GM13976 (cell line): ENCODE measurements around the gene C17orf100.

Source experiments
- DNase-seq: peaks from one replicate; pipeline ENCODE4 v3.0.0; 2012; ENCODE audit warnings: low spot score
- in situ Hi-C: fragments of 300-500 bp; cut with MboI; formaldehyde crosslinking; loops from one replicate; pipeline ENCODE4 v1.12.0; 2022; ENCODE audit warnings: low sequenced_read_pairs, mixed read lengths, inconsistent platforms; ENCODE audit not compliant: unreplicated experiment
- TF ChIP-seq, protein P1 (sequence below): IDR thresholded peaks from 2 replicates; pipeline ENCODE4 v1.5.1; 2012; ENCODE audit warnings: borderline replicate concordance, mild to moderate bottlenecking; ENCODE audit not compliant: insufficient read depth; ENCODE audit errors: extremely low read depth, missing control alignments, control extremely low read depth

Gene C17orf100

DNA sequence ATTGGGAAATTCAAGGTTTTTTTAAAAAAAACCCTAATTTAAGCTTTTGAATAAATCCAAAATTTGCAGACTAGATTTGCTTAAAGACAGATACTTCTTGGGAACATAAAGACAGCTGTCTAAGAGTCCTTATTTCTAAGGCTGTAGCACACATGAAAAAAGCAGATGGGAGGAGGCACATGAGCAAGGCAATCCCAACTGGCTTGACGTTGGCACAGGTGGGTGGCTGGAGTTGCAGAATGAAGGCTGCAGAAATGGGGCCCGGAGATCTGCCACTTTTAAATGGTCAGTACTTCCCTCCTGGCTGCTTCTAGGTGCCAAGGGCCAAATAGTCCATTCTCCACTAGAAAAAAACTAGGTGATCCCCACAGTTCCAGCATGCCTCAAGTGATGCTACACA is 15.5 kb upstream of the C17orf100 start:
- in situ Hi-C loops = no loop called here
- TF ChIP-seq, protein P1, sequence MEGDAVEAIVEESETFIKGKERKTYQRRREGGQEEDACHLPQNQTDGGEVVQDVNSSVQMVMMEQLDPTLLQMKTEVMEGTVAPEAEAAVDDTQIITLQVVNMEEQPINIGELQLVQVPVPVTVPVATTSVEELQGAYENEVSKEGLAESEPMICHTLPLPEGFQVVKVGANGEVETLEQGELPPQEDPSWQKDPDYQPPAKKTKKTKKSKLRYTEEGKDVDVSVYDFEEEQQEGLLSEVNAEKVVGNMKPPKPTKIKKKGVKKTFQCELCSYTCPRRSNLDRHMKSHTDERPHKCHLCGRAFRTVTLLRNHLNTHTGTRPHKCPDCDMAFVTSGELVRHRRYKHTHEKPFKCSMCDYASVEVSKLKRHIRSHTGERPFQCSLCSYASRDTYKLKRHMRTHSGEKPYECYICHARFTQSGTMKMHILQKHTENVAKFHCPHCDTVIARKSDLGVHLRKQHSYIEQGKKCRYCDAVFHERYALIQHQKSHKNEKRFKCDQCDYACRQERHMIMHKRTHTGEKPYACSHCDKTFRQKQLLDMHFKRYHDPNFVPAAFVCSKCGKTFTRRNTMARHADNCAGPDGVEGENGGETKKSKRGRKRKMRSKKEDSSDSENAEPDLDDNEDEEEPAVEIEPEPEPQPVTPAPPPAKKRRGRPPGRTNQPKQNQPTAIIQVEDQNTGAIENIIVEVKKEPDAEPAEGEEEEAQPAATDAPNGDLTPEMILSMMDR = no peak
- DNase-seq = no peak

DNA sequence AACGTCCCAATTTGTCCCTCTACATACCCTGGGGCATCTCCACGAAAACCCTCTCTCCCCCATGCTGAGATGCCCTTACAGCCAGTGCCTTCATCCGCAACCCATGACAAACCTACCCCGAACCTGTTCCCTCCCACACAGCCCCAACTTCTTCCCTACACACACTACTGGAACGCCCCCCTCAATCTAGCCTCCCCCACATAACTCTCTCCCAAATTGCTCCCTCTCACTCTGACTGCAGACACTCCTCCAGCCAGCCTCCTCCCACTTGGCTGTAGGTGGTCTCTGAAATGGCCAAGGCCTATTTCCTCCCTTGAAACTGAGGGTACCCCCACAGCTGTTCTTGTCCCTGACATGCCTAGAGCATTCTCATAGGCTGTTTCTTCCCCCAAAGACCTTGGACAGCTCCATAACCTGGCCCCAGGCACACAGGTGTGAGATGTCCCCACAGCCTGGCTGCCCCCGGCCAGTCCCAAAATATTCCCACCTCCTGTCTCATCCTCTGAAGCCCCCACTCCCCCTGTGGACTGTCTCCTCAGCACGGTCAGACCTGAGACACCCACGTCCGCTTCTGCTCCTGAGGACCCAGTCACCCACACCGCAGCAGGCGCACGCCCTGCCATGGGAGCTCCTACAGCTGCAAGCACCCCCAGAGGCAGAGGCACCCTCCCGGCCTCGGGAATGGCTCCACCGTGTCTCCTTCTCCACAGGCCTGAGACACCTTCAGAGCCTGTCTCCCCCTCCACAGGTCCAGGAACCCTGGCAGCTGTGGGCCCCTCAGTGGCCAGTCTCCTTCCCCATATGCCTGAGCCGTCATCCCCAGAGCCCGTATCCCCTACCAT is 14.7 kb upstream of the C17orf100 start:
- TF ChIP-seq, protein P1 = no peak
- in situ Hi-C loops = no loop called here

DNA sequence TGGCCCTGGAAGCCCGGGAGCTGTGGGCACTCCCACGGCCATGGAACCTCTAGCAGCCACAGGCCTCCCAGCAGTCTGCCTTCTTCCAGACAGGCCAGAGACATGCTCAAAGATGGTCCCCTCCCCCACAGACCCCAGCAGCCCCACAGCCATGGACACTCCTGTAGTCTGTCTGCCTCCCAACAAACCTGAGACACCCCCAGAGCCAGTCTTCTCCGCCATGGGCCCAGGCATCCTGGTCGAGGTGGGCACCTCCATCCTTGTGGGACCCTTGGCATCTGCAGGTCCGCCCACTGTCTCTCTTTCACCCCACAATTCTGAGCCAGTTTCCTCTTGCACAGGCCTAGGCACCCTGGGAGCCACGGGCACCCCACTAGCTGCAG is 14.1 kb upstream of the C17orf100 start:
- in situ Hi-C loops = no loop called here
- TF ChIP-seq, protein P1 = no peak
- DNase-seq = no peak

More for the DNA sequence above, 14.7 kb upstream of the C17orf100 start:
- no peak for DNase-seq

DNA sequence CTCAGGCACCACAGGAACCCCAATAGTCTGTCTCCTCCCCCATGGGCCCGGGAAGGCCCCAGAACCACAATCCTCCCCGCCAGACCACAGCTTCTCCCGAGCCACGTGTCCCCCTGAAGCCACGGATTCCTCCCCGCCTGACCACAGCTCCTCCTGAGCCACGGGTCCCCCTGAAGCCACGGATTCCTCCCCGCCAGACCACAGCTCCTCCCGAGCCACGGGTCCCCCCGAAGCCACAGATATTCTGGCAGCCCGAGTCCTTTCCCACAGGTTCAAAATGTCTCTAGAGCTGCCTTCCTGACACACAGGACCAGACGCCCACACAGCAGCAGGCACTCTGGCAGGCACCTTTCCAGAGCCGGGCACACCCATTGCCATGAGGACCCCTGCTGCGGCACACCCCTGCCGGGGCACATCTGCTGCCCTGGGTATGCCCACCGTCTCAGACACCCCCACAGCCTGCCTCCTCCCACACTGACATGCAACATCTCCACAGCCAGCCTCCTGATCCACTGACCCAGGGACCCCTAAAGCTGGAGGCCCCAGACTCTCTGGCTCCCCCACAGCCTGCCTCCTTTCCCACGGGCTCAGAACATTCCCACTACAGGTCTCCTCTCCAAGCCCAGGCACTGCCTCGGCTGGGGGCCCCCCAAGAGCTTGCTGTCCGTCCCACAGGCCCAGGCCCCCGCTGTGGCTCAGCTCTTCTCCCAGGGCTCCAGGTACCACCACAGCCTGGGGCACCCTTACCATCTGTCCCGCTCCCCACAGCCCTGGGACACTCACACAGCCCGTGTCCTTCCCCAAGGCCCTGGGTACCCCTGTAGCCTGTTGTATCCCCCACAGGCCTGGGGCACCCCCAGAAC is 13.3 kb upstream of the C17orf100 start:
- TF ChIP-seq, protein P1 = no peak
- in situ Hi-C loops = no loop called here
- no peak for DNase-seq

DNA sequence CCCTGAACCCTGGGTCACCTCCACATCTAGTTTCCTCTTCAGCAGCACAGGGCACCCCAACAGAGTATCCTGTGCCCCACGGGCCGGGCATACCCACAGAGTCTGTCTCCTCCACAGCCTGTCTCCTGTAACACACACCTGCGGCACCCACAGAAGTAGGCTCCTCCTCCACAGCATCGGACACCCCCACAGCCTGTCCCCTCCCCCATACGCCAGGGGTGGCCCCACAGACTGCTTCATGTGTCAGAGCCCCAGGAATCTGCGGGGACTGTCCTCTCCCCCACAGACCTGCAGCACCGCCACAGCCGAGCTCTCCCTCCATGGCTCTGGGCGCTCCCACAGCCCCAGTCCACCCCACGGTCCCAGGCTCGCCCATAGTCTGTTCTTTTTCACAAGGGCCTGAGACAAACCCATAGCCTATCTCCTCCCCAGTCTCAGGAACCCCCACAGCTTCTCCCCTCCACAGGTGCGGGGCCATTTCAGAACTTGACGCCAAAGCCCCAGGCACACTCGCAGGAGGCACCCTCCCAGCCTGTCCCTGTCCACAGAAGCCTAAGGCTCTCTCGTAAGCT is 12.5 kb upstream of the C17orf100 start:
- in situ Hi-C loops = no loop called here
- DNase-seq = no peak

More for the DNA sequence above, 12.5 kb upstream of the C17orf100 start:
- TF ChIP-seq, protein P1 = no peak
